DMS 273 (cell line): ENCODE data around the gene RBM43.
A peak's percentile ranks its signal among the peaks of the same experiment; 100 is the strongest.
"Not testable (repeated sequence)": the region's sequence is repeated elsewhere in the genome, so short reads cannot be mapped to it uniquely, and the experiment has no call there.

Experiments used
- DNase-seq: peaks from one replicate; lab custom pipeline; 2025; ENCODE audit not compliant: unreplicated experiment; lab: John Stamatoyannopoulos, UW

The RBM43 gene

GRCh38 chr2:151269798-151270568, 8.3 kb upstream of the RBM43 start:
- no peak for DNase-seq

- no peak for DNase-seq
These were observed 6.4 kb upstream of the RBM43 start for GRCh38 chr2:151268085-151268484.

- DNase-seq: no peak
These were observed 5.9 kb upstream of the RBM43 start for GRCh38 chr2:151267537-151267936.

GRCh38 chr2:151265991-151266390, 4.3 kb upstream of the RBM43 start:
- peak; percentile 79 for DNase-seq

DNA sequence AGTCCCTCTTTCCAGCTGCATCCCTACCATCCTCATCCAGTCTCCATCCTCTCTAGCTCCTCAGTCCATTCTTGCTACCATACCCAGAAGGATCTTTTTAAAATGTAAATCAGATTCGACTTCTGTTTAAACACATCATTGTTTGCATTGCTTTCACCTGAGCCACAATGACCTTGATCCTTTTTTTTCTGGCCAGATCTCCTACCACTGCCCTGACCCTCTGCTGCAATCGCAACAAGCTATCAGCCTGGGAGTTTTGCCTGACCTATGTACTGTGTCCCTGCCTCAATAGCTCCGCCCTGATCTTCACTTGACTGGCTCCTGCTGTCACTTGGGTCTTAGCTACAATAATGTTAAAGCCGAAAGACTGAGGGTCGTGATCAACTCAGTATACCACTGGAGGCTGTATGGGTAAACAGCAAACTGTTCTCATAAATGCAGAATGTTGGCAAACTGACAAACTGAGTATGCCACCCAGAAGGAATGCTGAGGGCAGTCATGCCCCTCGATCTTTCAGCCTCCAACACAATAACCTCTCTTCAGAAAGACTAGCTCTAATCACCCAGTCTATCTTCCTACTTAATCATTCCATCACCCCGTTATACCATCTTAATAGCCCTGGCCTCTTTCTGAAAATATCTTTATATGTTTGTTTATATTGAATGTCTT, 2.6 kb upstream of the RBM43 start:
- peak; percentile 37 for DNase-seq

GRCh38 chr2:151262629-151263028, 966 bp upstream of the RBM43 start:
- no peak for DNase-seq

- no peak for DNase-seq
These were observed 271 bp upstream of the RBM43 start for GRCh38 chr2:151261977-151262291.

GRCh38 chr2:151260573-151261230, 961 bp downstream of the RBM43 start:
- DNase-seq: no peak

GRCh38 chr2:151258121-151258520, 3.5 kb downstream of the RBM43 start:
- peak; percentile 31 for DNase-seq

- no peak for DNase-seq
These were observed 9.0 kb downstream of the RBM43 start for GRCh38 chr2:151252646-151253045.

DNA sequence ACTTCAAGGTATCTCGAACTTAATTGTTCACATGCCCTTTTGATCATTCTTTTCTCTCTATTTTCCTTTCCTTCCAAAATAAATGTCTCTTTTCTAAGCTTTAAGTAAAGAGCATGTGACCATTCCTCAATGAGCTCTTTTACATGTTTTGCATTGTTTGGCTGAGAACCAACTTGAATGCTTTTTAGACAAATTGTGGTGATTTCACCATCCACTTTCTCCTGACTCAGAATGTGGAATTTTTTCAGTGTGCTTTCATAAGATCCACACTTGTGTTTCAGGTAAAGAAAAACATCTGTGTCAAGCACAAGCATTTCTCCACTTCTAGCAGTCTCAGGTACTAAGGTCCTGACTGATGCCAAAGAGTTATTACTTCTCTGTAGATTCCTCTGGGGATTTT, 10.7 kb downstream of the RBM43 start:
- DNase-seq: no peak

- DNase-seq: no peak
These were observed 14.2 kb downstream of the RBM43 start for GRCh38 chr2:151247432-151247831.

GRCh38 chr2:151246152-151246551, 15.5 kb downstream of the RBM43 start:
- no peak for DNase-seq

GRCh38 chr2:151243468-151243867, 18.2 kb downstream of the RBM43 start:
- no peak for DNase-seq

- no peak for DNase-seq
These were observed 20.4 kb downstream of the RBM43 start for GRCh38 chr2:151241224-151241623.

GRCh38 chr2:151240433-151240832, 21.2 kb downstream of the RBM43 start:
- DNase-seq: no peak

DNA sequence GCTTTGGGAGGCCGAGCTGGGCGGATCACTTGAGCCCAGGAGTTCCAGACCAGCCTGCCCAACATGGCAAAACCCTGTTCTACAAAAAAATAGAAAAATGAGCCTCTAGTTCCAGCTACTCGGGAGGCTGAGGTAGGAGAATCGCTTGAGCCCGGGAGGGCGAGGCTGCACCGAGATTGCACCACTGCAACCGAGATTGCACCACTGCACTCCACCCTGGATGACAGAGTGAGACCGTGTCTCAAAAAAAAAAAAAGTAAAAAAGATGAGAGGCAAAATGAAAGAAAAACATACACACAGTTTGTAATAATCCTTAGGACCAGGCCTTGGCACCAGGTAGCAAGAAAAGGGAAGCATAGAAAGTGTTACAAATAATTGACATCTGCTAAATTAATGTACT, 22.0 kb downstream of the RBM43 start:
- no peak for DNase-seq

DNA sequence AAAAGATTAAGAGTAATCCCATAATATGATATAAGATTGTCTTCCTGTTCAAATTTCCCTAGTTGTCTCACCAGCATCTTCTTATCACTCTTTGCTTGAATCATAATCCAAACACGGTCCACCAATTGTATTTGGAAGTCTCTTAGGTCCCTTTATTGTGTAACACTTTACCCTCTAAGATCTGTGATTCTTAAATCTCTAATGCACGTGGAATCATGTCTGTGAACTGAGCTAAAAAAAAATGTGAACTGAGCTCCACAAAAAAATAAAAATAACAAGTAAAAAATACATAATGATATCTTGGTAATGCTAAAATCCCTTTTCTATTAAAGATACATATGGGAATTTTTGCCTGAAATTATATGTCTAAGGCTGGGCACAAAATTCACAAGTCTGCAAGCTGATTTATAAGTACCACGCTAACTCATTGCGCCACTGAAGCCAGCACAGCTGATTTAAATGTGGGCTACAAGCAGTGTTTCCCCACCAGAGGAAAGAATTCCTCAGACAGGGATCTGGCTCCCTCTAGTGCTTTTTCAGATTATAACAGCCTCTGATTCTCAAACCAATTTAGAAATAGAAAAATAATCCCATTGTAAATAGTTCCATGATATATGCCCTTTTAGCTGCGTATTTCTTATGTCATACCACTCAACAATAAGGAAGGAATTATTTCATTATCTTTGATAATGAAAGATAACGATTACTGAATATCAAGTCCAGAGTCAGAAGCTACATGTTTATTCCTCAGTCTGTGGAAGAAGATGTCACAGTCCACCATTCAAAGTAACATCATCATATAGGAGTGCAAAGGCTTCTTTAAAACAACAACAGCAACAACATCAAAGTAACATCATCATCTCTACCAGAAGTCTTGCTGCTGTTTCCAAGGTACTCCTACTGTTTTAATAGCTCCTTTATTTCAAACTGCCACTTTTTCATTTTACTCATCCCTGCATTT, 22.9 kb downstream of the RBM43 start:
- peak; percentile 86 for DNase-seq

DNA sequence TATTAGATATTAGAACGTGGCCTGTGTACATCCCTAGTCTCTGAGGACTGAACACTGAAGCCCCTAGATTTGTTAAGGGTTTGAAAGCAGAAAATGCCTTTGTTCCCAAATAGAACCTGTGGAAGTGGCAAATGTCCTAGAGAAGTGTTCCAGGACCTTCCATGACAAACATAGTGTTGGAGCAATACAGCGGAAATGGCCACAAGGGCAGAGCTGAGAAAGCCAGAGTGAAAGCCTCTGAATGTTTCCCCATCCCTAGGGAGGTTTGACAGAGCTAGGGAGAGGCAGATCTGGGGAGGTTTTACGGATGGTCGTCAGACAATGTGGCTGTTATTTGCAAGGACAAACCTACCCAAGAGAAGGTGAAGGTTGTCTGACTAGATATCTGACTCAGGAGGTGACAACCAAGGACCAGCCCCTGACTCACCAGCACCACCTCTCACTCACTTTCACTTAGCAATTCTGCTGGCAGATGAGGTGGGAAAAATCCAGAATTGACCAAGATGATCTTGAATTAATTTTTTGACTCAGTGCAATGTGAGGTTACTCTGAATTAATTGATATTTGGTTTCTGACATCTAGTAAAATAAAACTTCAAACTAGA, 24.1 kb downstream of the RBM43 start:
- peak; percentile 8 for DNase-seq

DNA sequence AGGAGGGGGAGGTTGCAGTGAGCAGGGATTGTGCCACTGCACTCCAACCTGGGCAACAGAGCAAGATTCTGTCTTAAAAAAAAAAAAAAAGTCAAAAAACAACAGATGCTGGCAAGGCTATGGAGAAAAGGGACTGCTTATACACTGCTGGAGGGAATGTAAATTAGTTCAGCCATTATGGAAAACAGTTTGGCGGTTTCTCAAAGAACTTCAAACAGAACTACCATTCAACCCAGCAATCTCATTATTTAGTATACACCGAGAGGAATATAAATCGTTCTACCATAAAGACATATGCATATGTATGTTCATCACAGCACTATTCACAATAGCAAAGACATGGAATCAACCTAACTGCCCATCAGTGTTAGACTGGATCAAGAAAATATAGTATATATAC, 27.9 kb downstream of the RBM43 start:
- not testable (repeated sequence) for DNase-seq

GRCh38 chr2:151233288-151233687, 28.4 kb downstream of the RBM43 start:
- not testable (repeated sequence) for DNase-seq
